ENCODE measurements around the gene TAC4. TPM values are rescaled to one million over a fixed set of nuclear protein-coding genes. Genes with fewer than 3 reads are reported as not detected.
A peak's percentile ranks its signal among the peaks of the same experiment; 100 is the strongest.

TAC4 gene
- total RNA-seq, 1 donor from 2014 or later: not detected

- no peak overlapping the region for H2AFZ ChIP-seq (ENCODE audit: low read depth, low read length)
- H3K79me2 ChIP-seq (ENCODE audit: insufficient read depth, low read length): no peaks in the 10 kb centered on the region
- no peaks in the 10 kb centered on the region for H4K20me1 ChIP-seq (ENCODE audit: insufficient read depth, low read length)
- H3K4me3 ChIP-seq (ENCODE audit: insufficient read depth, low read depth, low read length): no peak overlapping the region
- H3K9ac ChIP-seq (ENCODE audit: low read length): no peak overlapping the region
- no peak overlapping the region for H3K4me2 ChIP-seq (ENCODE audit: low read length)
- Mint-ChIP-seq H3K27ac (ENCODE audit: unreplicated experiment) (no peak overlapping the region), H3K4me3 (ENCODE audit: unreplicated experiment) (no peak overlapping the region), H3K27me3 (ENCODE audit: low read depth, unreplicated experiment) (peaks cover 92% of the 10 kb centered on the region), H3K4me1 (ENCODE audit: low read depth, unreplicated experiment) (peaks cover 3% of the 10 kb centered on the region), H3K9me3 (ENCODE audit: unreplicated experiment) (no peaks in the 10 kb centered on the region), H3K36me3 (ENCODE audit: low read depth, unreplicated experiment) (no peaks in the 10 kb centered on the region)
- FAIRE-seq (no peak), DNase-seq (ENCODE audit: low read depth) (no peak)
- peaks cover 73% of the 10 kb centered on the region for H3K27me3 ChIP-seq (ENCODE audit: insufficient read depth, low read length)
- no peaks in the 10 kb centered on the region for H3K36me3 ChIP-seq (ENCODE audit: insufficient read depth, low read length)
- TF ChIP-seq, protein P1, sequence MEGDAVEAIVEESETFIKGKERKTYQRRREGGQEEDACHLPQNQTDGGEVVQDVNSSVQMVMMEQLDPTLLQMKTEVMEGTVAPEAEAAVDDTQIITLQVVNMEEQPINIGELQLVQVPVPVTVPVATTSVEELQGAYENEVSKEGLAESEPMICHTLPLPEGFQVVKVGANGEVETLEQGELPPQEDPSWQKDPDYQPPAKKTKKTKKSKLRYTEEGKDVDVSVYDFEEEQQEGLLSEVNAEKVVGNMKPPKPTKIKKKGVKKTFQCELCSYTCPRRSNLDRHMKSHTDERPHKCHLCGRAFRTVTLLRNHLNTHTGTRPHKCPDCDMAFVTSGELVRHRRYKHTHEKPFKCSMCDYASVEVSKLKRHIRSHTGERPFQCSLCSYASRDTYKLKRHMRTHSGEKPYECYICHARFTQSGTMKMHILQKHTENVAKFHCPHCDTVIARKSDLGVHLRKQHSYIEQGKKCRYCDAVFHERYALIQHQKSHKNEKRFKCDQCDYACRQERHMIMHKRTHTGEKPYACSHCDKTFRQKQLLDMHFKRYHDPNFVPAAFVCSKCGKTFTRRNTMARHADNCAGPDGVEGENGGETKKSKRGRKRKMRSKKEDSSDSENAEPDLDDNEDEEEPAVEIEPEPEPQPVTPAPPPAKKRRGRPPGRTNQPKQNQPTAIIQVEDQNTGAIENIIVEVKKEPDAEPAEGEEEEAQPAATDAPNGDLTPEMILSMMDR (IDR thresholded peaks at IDR 0.05; ENCODE audit: insufficient read depth, low read depth, low read length): no peak
- TF ChIP-seq EZH2 (IDR thresholded peaks at IDR 0.05; ENCODE audit: insufficient read depth, low read length): no peak
- no peaks in the 10 kb centered on the region for H3K4me1 ChIP-seq (ENCODE audit: insufficient read depth, low read length)
- H3K27ac ChIP-seq (ENCODE audit: low read depth, low read length): no peak overlapping the region
- no peaks in the 10 kb centered on the region for H3K9me3 ChIP-seq (ENCODE audit: insufficient read depth, low read depth, low read length)
Observed at GRCh38 chr17:49895812-49896211, 47.9 kb upstream of the TAC4 start.

DNA sequence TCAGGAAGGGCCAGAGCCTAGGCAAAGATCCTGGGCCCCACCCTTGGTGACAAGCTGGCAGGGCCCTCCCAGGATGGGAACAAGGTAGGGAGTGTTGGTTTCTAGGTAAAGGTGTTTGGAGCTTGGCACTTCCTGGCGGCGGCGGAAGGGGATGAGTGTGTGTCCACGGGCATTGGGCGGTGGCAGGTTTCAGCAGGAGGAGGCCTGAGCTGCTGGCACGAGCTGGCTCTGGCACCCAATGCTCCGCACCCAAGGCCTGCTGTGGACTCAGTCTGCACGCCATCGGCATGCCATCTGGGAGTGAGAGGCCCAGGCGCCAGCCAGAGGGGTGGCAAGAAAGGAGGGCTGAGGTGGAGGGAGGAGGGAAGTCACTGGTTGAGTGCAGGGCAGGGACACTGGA is 46.9 kb upstream of the TAC4 start:
- peaks cover 74% of the 10 kb centered on the region for H3K27me3 ChIP-seq (ENCODE audit: insufficient read depth, low read length)

More for the DNA sequence above, 46.9 kb upstream of the TAC4 start:
- no peaks in the 10 kb centered on the region for H4K20me1 ChIP-seq (ENCODE audit: insufficient read depth, low read length)
- no peak overlapping the region for H3K4me3 ChIP-seq (ENCODE audit: insufficient read depth, low read depth, low read length)
- H3K9ac ChIP-seq (ENCODE audit: low read length): no peak overlapping the region
- Mint-ChIP-seq H3K4me1 (ENCODE audit: low read depth, unreplicated experiment) (peaks cover 3% of the 10 kb centered on the region), H3K4me3 (ENCODE audit: unreplicated experiment) (no peak overlapping the region), H3K9me3 (ENCODE audit: unreplicated experiment) (no peaks in the 10 kb centered on the region), H3K27me3 (ENCODE audit: low read depth, unreplicated experiment) (peaks cover 86% of the 10 kb centered on the region), H3K36me3 (ENCODE audit: low read depth, unreplicated experiment) (no peaks in the 10 kb centered on the region), H3K27ac (ENCODE audit: unreplicated experiment) (no peak overlapping the region)
- no peak overlapping the region for H2AFZ ChIP-seq (ENCODE audit: low read depth, low read length)
- H3K36me3 ChIP-seq (ENCODE audit: insufficient read depth, low read length): no peaks in the 10 kb centered on the region
- no peaks in the 10 kb centered on the region for H3K79me2 ChIP-seq (ENCODE audit: insufficient read depth, low read length)
- FAIRE-seq (no peak), DNase-seq (ENCODE audit: low read depth) (no peak)
- no peak overlapping the region for H3K27ac ChIP-seq (ENCODE audit: low read depth, low read length)
- no peaks in the 10 kb centered on the region for H3K9me3 ChIP-seq (ENCODE audit: insufficient read depth, low read depth, low read length)
- no peak overlapping the region for H3K4me2 ChIP-seq (ENCODE audit: low read length)
- H3K4me1 ChIP-seq (ENCODE audit: insufficient read depth, low read length): no peaks in the 10 kb centered on the region
- TF ChIP-seq EZH2 (IDR thresholded peaks at IDR 0.05; ENCODE audit: insufficient read depth, low read length): peak; percentile 10
- TF ChIP-seq, protein P1 (IDR thresholded peaks at IDR 0.05; ENCODE audit: insufficient read depth, low read depth, low read length): no peak
